Measurements from ENCODE around the gene TRAFD1. TPM values are rescaled to one million over a fixed set of nuclear protein-coding genes. Genes with fewer than 3 reads are reported as not detected.

Gene TRAFD1
- total RNA-seq, 1 experiment from 2014 or later, result 25.5 TPM

GRCh38 chr12:112185093-112185923 is 59.9 kb downstream of the TRAFD1 start:
- Histone ChIP-seq H3K4me3 (replicated peaks in 1 of 2; ENCODE audit: low read depth in 1 of 2, low read length in 2 of 2) (no peak overlapping the region), H3K27me3 (ENCODE audit: insufficient read depth, low read length) (no peaks in the 10 kb centered on the region), H3K4me2 (ENCODE audit: low read length) (no peak overlapping the region), H2AFZ (ENCODE audit: low read depth, low read length, poor library complexity, severe bottlenecking) (no peak overlapping the region), H3K36me3 (ENCODE audit: control insufficient read depth in 1 of 2, insufficient read depth in 2 of 2, low read length in 2 of 2) (peaks cover 0 to 7% of the 10 kb centered on the region in 2 experiments; a peak in 2 of 4 replicates), H3K27ac (ENCODE audit: low read depth, low read length) (no peak overlapping the region), H3K9me2 (ENCODE audit: insufficient read depth) (no peaks in the 10 kb centered on the region), H3K4me1 (ENCODE audit: control insufficient read depth in 1 of 2, insufficient read depth in 2 of 2, low read length in 2 of 2) (peaks cover under 1 to 1% of the 10 kb centered on the region in 2 experiments; a peak in 2 of 4 replicates), H3K9ac (ENCODE audit: low read length) (no peak overlapping the region), H4K20me1 (ENCODE audit: insufficient read depth) (no peaks in the 10 kb centered on the region), H3K79me2 (ENCODE audit: insufficient read depth, low read length) (no peaks in the 10 kb centered on the region), H3K9me3 (ENCODE audit: control insufficient read depth in 1 of 2, insufficient read depth in 1 of 2, low read depth in 1 of 2, low read length in 2 of 2) (no peaks in the 10 kb centered on the region)
- ChIA-PET POLR2A (no interaction called here), RAD21 (ENCODE audit: low non-redundant PET in 1 of 2, low total read pairs in 2 of 2, uncharacterized antibody in 2 of 2, unreplicated experiment in 2 of 2) (no interaction called here), CTCF (no interaction called here)
- DNase-seq (ENCODE audit: low read depth, low spot score) (no peak), ATAC-seq (no peak)
- no TSS peak for BruUV-seq (replicated peaks)
- intact Hi-C loops (cut with micrococcal nuclease), result no loop called here
- TF ChIP-seq ATF3 (IDR thresholded peaks at IDR 0.05), result no peak
- no peak for TF ChIP-seq JUND (IDR thresholded peaks at IDR 0.05)
- TF ChIP-seq POLR2A (IDR thresholded peaks at IDR 0.05; ENCODE audit: borderline replicate concordance, extremely low read depth, insufficient read depth, insufficient read length), result no peak
- TF ChIP-seq ELF1 (IDR thresholded peaks at IDR 0.05; ENCODE audit: borderline replicate concordance, low read depth), result no peak
- no peak for TF ChIP-seq ZFX (IDR thresholded peaks at IDR 0.05)
- TF ChIP-seq SP1 (IDR thresholded peaks at IDR 0.05; ENCODE audit: low read depth), result no peak
- TF ChIP-seq ZBTB33 (IDR thresholded peaks at IDR 0.05; ENCODE audit: extremely low read depth, insufficient replicate concordance, low read length), result no peak
- no peak for TF ChIP-seq TCF7L2 (IDR thresholded peaks at IDR 0.05; ENCODE audit: borderline replicate concordance, extremely low read depth, insufficient read depth, insufficient read length)
- no peak for TF ChIP-seq MAX (IDR thresholded peaks at IDR 0.05)

All from HCT116 (cell line).